Stimulated activated CD4-positive, alpha-beta T cell treated with anti-CD3 and anti-CD28 coated beads, Interleukin-2, amount 100 ng/mL, for 48 hours (primary cell): ENCODE data around the gene DIS3.
"Not testable (repeated sequence)": the region's sequence is repeated elsewhere in the genome, so short reads cannot be mapped to it uniquely, and the experiment has no call there.

Source experiments
- DNase-seq, 2 donors: peaks; one replicate each; pipeline ENCODE4 v3.0.0-alpha.2; 2020

DIS3 gene

DNA sequence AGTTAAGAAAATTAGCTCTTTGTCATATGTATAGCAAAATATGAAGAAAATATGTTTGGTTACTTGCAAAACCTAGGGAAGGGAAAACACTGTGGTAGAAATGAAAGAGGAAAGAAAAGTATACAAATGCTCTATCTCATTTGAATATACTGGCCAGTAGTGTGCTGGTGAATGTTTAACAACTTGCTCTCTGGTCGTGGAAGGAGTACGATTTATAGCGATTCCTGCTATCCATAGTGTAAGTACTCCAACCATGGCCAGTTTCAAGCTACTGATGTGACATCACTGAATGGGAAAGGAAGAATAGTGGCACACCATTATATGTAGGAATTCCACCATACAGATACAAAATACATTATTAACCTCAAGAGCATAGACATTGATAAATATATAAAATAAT, 44.7 kb downstream of the DIS3 start:
- no peak for DNase-seq

DNA sequence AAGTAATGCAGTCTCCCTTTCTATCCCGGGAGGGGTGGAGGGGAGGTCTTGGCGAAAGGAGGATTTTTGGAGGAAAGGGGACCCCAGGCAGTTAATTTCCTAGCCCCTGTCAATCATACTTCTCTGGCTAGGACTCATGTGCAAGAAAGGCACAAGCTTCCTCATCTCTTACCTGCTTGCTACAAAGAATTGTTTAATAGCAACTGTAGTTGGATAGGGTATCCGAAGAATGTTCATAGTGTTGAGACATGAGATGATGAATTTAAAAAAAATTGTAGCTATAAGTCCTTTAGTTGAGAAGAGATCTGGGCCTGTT, 53.5 kb downstream of the DIS3 start:
- no peak for DNase-seq

- peak; percentile 88 to 91 for DNase-seq
Observed at GRCh38 chr13:72727417-72728289, 54.0 kb downstream of the DIS3 start, which contains the start of the genes BORA and MZT1. BORA (plus strand) TSS chr13:72727923; CDS start chr13:72728941, 1,018 bp downstream. MZT1 (minus strand) TSS chr13:72727629; CDS start chr13:72727602, 27 bp downstream.

DNA sequence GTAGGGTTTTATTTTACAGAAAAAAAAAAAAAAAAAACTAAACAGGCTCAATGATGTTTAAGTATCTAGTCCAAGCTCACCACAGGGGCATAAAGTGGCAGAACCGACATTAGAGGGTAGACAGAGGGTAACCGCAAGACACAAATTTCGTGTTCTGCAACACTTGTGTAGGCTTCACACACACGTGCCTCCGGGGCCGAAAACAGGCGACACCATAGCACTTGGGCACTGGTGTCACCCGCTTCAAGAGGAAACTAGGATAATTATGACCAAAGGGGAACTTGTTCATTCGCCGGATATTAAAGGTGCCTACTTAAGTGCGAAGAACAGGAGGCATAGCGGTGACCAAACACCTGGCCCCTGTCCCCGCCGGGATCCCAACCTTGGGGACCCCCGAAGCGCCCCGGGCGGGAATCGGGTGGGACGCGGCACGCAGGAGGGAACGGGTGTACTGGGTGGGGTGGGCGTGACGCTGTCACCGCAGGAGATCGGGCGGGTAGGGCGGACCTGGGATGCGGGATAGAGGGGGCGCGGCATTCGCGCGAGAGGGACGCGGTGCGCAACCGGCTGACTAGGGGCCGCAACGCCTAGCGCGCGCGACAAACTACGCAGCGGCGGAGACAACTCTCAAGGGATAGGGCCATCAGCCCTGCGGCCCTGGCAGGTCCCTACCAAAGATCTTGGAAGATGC, 54.8 kb downstream of the DIS3 start:
- DNase-seq: peak; percentile 25 to 28

DNA sequence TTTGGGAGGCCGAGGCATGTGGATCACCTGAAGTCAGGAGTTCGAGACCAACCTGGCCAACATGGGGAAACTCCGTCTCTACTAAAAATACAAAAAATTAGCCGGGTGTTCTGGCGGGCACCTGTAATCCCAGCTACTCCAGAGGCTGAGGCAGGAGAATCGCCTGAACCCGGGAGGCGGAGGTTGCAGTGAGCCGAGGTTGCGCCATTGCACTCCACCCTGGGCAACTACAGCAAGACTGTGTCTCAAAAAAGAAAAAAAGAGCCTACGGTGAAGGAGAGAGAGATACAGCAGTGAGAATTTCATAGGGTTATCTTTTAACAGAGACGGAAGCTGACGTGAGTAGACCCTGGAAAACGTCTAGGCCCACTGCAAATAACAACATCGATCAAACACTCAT, 55.5 kb downstream of the DIS3 start:
- not testable (repeated sequence) for DNase-seq

DNA sequence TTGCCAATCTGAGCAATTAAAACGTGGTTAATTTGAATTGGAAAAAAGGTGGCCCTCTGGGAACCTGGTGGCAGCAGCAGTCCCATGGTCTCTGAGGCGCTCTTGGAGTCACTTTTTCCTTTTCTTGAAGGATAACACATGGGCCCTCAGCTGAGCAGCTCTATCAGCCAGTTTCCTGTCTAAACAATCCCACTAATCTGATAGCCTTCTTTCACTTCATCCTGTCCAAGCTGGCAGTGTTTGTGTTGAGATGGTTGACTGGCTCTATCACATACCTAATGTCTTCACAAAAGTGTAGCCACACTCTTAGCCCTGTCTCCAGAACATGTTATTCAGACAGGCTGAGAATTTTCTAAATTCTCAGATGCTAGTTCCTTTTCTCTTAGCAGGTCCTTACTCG, 64.9 kb downstream of the DIS3 start:
- no peak for DNase-seq
